Measurements from ENCODE around the gene TCEAL8. TPM values are rescaled to one million over a fixed set of nuclear protein-coding genes. Genes with fewer than 3 reads are reported as not detected.

Gene TCEAL8
- total RNA-seq, 1 experiment from 2014 or later = 37.3 TPM

- no peak for TF ChIP-seq EGR1 (IDR thresholded peaks at IDR 0.05; ENCODE audit: low read depth)
- TF ChIP-seq ZBTB33 (IDR thresholded peaks at IDR 0.05; ENCODE audit: extremely low read depth, insufficient replicate concordance, low read length) = no peak
- no peak for TF ChIP-seq SIN3A (IDR thresholded peaks at IDR 0.05; ENCODE audit: low read depth)
- TF ChIP-seq EZH2 (IDR thresholded peaks at IDR 0.05) = no peak
These were observed 1.3 kb downstream of the TCEAL8 start (continued) for GRCh38 chrX:103253608-103254007.

GRCh38 chrX:103250977-103251376 lies 4.0 kb downstream of the TCEAL8 start:
- Histone ChIP-seq H3K27me3 (ENCODE audit: insufficient read depth, low read length) (no peaks in the 10 kb centered on the region), H3K9ac (ENCODE audit: low read length) (no peak overlapping the region), H3K4me3 (replicated peaks in 1 of 2; ENCODE audit: low read depth in 1 of 2, low read length in 2 of 2) (no peak overlapping the region), H3K36me3 (ENCODE audit: control insufficient read depth in 1 of 2, insufficient read depth in 2 of 2, low read length in 2 of 2) (no peaks in the 10 kb centered on the region), H3K9me2 (ENCODE audit: insufficient read depth) (no peaks in the 10 kb centered on the region), H2AFZ (ENCODE audit: low read depth, low read length, poor library complexity, severe bottlenecking) (no peak overlapping the region), H3K79me2 (ENCODE audit: insufficient read depth, low read length) (peaks cover 19% of the 10 kb centered on the region), H3K4me2 (ENCODE audit: low read length) (no peak overlapping the region), H4K20me1 (ENCODE audit: insufficient read depth) (no peaks in the 10 kb centered on the region), H3K27ac (ENCODE audit: low read depth, low read length) (no peak overlapping the region), H3K4me1 (ENCODE audit: control insufficient read depth in 1 of 2, insufficient read depth in 2 of 2, low read length in 2 of 2) (peaks cover 3 to 15% of the 10 kb centered on the region in 2 experiments; a peak in 2 of 4 replicates), H3K9me3 (ENCODE audit: control insufficient read depth in 1 of 2, insufficient read depth in 1 of 2, low read depth in 1 of 2, low read length in 2 of 2) (no peaks in the 10 kb centered on the region)
- RAD21 ChIA-PET (ENCODE audit: low non-redundant PET in 1 of 2, low total read pairs in 2 of 2, uncharacterized antibody in 2 of 2, unreplicated experiment in 2 of 2) = no interaction called here
- no peak for TF ChIP-seq EZH2 (IDR thresholded peaks at IDR 0.05)
- TF ChIP-seq ZNF274 (IDR thresholded peaks at IDR 0.05; ENCODE audit: low read depth, low read length) = no peak
- TF ChIP-seq SIN3A (IDR thresholded peaks at IDR 0.05; ENCODE audit: low read depth) = no peak
- TF ChIP-seq JUND (IDR thresholded peaks at IDR 0.05) = no peak
- no peak for TF ChIP-seq EGR1 (IDR thresholded peaks at IDR 0.05; ENCODE audit: low read depth)
- no peak for TF ChIP-seq ELF1 (IDR thresholded peaks at IDR 0.05; ENCODE audit: borderline replicate concordance, low read depth)
- intact Hi-C loops (cut with micrococcal nuclease) = no loop called here
- no TSS peak for BruUV-seq (replicated peaks)
- ATAC-seq (no peak), DNase-seq (ENCODE audit: low read depth, low spot score) (no peak)
- CTCF ChIA-PET = no interaction called here
- POLR2A ChIA-PET = no interaction called here

Measured in HCT116 (cell line).